Stimulated activated naive CD4-positive, alpha-beta T cell (primary cell): ENCODE measurements around the gene AIFM1.

Source experiments
- DNase-seq, 6 experiments: peaks; one replicate each; lab custom pipeline; 2025; lab: John Stamatoyannopoulos, UW

The AIFM1 gene

DNA sequence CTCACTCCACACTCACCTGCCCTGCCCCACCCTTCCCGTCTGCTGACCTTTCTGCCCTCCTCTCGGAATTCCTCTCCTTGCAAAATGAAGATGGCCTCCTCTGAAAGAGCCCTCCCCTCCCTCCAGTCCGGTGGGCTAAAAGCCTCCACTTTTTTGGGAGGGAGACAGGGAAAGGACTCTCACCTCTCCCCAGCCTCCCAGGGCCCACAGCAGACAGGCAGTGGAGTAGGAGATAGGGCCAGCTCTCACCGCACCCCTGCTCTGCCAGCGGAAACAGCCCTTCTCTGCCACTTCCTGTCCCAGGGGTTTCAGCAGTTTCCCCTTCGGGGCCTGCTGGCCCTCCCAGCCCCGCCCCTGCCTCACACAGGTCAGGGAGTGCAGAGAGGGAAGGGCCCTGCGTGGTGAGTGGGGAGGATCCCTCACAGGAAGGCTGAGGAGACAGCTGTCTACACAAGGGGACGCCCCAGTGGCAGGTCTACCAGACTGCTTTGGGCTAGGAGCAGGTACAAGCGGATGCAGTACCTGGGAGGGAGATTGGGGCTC is 73.6 kb downstream of the AIFM1 start:
- DNase-seq, result peak; percentile 55 to 89 (median 79)

DNA sequence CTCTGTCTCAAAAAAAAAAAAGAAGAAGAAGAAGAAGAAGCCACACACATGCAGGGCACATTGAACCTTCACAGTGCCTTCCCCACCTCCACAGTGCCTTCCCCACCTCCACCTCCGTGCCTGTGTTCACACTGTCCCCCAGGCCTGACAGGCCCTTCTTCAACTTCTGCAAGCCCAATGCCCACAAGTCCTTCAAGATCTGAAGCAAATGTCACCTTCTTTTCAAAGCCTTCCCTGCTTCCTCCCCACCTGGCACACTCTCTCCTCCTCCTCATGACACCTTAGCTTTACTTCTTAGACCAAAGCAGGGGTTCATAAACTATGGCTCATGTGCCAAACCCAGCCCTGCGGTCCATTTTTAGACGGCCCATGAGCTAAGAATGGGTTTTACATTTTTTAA is 75.3 kb downstream of the AIFM1 start:
- DNase-seq, result peak in 1 of 6 experiments; percentile 2

DNA sequence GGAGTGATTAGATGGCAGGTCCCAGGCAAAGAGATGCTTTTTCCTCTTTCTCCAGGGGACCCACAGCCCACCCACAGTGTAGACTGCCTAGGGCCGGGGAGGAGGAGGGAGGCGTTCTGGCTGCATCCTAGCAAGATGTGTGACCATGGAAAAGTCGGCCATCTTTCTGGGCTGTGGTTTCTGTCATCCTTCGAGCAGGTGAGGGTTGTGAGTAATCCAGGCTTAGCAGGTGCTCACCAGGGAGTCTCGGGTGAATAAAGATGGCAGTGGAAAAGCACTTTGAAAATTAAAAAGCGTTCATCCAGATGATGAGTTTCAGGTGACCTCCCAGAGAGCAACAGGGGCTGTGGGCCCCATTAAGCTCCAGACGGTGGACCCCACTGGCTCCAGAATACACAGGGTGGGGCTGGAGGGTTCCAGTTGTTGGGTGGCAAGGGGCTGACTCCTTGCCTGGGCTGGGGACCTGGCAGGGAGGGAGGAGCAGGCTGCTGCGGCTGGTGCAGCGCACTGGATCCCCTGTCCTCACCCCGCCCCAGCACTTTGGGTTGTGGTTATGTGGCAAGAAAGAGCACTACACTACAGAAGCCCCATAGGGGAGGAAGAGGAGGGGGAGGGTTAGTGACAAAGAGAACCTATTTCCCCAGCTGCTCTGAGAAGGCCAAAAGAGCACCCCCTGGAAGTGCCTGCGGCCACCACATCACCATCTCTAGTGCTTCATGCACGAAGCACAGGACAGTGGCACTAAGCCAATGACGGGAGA is 79.0 kb downstream of the AIFM1 start:
- peak; percentile 22 to 78 (median 60) for DNase-seq

DNA sequence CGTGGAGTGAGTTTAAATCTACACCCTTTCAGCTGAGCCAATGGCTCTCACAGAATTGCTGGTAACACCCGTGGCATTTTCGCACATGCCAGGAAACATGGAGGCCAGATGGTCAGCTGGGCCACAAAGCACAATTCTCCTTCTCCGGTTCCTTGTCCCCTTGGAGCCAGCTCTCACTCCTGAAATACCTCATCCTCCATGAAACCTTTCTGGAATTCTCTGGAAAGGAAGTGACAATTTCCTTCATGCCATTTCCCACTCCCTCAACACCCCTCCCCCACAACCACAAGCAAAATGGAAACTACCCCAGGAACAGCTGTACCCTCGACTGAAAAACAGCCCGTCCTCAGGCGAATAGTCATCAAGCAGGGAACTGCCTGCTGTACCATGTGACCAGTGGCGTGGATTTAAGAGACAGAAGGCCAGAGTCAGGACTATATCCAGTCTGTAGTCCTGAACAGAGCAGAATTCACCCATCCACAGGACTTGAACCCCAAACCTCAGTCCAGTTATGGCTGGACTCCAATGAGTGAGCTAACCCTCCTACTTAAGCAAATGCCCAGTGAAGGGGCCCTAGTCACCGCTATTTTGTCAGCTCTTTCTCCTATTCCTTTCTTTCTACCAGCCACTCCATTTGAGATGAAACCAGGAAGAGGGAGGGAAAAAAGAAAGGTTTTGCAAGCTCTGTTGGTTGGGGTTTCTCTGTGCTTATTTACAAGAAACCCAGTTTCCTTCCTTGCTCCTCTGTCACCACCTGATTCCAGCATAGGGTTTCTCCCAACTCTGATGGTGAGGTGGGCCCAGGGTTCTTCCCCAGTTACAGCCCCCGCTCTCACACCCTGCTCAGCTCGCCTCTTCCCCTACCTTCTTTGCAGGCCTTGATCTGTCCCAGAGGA is 79.8 kb downstream of the AIFM1 start:
- DNase-seq, result no peak

DNA sequence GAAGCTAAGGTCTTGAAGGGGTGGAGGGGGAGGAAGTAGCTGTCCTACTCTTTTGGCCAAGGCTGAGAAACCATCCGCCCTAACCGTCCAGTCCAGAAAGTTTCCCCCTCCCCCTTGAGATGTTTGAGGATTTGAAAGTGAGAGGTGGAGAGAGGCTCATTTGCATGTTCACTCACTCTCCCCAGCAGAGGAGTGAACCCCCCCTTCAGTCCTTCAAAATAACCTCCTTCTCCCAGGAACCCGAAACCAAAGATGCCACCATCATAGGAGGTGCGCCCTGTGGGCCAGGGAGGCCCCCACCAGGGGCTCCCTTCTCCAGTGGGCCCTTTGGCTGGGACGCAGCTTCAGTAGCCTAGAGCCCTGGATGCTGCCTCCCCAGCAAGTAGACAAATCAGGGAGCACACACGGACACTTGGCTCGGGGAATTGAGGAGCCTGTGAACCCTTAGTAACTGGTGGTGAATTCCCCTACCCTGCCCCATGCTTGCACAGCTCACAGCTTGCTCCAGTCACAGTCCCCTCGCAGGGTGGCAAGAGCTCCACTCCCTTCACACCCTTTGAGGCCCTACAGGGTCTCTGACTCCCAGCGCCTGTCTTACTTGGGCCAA is 80.9 kb downstream of the AIFM1 start:
- DNase-seq, result peak in 1 of 6 experiments; percentile 7

DNA sequence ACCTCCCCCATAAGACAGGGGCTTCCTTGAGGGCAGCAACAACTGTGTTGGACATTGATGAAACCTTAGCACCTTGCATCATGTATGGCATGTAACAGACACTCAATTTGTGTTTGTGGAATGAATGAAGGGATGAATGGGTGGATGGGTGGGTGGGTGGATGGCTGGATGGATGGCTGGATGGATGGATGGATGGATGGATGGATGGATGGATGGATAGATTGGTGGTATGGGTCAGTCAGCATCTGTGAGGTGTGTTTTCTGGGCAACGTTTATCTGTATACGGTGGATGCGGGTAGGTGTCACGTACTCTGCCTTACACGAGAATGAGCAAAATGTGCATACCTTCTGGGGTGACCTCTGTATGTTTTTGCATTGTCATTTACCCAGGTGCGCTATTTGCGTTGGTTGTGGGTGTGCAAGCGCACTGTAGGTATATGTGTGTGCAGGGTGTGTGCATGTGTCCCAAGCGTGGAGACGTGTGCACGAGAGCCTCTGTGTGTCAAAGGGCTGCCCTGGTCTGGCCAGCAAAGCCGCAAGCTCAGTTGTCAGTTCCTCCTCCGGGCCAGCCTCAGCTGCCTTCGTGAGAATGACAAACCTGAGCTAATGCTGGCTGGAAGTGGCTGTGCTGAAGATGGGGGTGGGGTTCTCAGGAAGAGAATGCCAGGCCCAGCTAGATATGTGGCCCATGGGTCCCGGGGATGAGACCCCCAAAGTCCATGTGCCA is 81.8 kb downstream of the AIFM1 start:
- DNase-seq, result peak in 1 of 6 experiments; percentile 14

DNA sequence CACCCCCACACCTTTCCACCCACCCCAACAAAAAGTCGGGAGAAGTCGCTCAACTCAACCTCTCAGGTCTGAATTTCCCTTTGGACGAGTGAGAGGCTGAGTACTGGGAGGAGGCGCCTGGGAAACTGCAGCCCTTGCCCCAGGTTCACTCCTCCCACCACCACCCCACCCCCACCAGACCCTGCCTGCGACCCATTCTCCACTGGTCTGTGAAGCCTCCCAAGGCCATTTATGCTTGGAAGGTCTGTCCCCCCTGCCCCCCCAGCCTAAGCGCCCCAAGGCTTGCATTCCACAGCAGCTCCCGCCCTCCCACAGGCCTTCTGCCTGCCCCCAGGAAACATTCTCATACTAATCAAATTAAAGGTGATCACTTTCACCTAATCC is 82.5 kb downstream of the AIFM1 start:
- DNase-seq, result no peak

DNA sequence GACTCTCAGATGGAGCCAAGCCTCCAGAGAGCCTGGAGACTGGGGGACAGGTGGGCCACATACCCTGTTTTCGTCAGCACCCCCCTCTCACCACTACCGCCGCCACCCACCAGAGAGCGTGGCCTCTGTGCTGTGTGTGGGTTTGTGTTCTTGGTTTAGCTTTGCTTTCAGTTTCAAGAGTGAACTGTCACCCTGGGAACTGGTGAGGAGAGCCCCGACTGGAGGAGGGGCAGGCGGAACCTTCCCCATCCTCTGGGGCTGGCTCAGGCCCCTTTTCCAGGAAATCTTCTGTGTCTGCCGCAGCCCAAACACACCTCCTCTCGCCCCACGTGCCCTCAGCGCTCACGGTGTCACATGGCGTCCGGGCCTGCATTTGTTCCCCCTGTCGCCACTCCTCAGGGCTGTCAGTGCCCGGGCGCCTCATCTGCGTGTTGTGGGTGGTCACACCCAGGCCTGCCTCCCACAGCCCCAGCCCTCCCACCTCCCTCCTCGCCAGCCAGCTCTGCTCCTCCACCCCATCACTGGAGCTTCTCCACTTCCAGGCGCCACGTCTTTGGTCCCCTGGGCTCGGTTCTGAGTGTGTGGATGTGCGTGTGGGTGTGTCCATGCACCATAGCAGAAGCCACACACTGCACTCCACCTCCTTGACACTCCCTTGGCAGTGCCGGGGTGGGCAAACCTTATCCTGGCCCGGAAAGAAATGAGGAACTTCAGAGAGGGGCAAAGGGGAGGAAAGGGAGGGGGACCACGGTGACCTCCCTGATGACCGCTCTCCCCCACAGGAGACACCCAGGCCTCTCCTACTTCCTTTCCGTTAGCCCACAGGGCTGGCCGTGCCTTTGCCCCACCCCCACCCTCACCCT is 83.2 kb downstream of the AIFM1 start:
- peak; percentile 35 to 76 (median 62) for DNase-seq

DNA sequence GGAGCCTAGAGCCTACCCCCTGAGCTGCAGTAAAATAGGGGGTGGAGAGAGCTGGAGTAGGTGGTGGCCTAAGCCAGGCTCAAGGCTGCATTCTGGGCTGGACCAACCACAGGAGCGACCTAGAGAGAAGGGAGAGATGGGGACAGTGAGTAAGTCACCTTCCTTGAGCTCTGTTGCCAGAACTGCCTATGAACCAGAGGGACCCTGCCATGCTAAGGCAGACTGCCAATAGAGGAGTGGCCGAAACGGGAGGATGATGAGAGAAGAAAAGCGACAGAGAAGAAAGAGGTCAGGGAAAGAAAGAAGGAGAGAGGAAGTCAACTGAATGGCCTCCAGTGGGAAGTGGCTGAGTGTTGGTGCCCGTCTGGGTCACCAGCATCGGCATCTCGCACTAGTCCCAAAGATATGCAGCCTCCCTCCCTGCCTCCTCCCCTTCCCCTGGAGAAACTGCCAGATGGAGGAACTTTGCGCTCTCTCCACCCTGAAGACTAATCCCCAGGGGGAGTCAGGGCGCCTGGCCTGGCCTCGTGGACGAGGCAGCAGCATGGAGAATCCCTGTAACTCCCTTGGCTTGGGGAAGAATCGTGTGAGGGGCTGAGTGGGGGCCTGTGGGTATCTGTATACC is 84.1 kb downstream of the AIFM1 start:
- DNase-seq, result no peak

DNA sequence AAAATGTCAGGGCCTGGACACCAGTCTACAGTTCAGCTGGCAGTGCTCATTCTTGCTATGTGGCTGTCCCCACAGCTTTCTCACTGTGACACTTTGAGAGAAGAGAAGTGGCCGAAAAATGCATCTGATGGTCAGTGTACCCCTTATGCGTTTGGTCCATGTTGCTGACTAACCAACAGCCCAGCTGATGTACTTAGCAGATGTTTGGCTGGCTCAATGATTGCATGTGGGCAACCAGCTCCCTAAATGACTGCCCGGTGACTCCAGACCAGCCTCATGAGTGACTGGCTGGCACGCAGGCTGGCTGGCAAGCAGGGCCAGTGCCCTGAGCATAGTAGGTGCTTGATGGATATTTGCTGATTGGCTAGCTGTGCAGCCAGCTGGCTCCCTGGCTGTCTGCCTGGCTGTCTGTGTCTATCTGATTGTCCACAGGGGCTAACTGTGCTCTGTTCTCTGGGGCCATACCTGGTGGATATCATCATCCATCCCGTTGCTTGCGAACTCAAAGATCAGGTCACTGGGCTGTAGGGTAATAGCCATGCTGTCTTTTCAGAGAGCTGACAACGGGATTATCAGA is 84.8 kb downstream of the AIFM1 start:
- no peak for DNase-seq

DNA sequence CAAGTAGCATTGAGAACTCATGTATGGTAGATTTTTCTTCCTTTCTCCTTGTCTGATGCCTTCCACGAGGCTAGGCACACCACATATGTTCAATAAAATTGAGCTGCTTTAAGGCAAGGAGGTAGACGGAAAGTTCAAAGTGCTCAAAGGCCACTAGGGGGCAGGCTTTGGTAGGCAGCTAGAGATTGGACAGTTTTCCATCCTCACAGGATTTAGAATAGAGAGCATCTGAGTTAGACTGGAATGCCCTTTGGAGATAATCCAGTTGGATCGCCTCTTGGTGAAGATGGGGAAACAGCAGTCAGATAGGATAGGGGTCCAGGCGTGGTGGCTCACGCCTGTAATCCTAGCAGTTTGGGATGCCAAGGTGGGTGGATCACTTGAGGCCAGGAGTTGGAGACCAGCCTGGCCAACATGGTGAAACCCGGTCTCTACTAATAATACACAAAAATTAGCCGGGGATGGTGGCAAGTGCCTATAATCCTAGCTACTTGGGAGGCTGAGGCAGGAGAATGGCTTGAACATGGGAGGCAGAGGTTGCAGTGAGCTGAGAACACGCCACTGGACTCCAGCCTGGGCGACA is 85.7 kb downstream of the AIFM1 start:
- DNase-seq, result peak; percentile 7 to 70 (median 42)
